Lower leg skin (tissue), 4 donors: ENCODE data around the gene TACR1. TPM values are rescaled to one million over a fixed set of nuclear protein-coding genes. Genes with fewer than 3 reads are reported as not detected.

ENCODE experiments used
- DNase-seq, 2 donors: peaks; one replicate each; pipeline ENCODE4 v3.0.0-alpha.2; 2019; ENCODE audit warnings: low spot score in 2 of 2
- H3K4me3 ChIP-seq: fragments of 200-600 bp; sonication (generic); 2 replicates; pipeline ENCODE4 v1.5.1; 2017; ENCODE audit warnings: mild to moderate bottlenecking, low read depth; ENCODE audit not compliant: poor library complexity, severe bottlenecking
- POLR2A ChIP-seq, 2 donors: fragments of 450-650 bp; IDR thresholded peaks; one replicate each; pipeline ENCODE4 v1.6.1; 2016 to 2017; ENCODE audit warnings: antibody characterized with exemption in 2 of 2, mild to moderate bottlenecking in 1 of 2, moderate library complexity in 1 of 2
- WGBS, 2 donors: methylation state at CpG; one replicate each; pipeline ENCODE4 v1.1.5; 2018; 5-methylcytosine and 5-hydroxymethylcytosine counted together
- intact Hi-C: fragments of 100-400 bp; cut with DNase I; formaldehyde crosslinking; loops from one replicate; pipeline ENCODE4 v1.15.0; 2023; ENCODE audit warnings: low total_unique reads
- total RNA-seq, 4 donors: library from RNA; depleted of rRNA; stranded (reverse); fragments of >200 nt; gene quantifications; one replicate each; pipeline ENCODE4 v1.1.0, GENCODE V29; 2016
- TF ChIP-seq, protein P1 (sequence below), 3 donors: fragments of 450-650 bp; IDR thresholded peaks; one replicate each; pipeline ENCODE4 v1.5.1; 2016; ENCODE audit warnings: antibody characterized with exemption in 3 of 3, mild to moderate bottlenecking in 3 of 3, moderate library complexity in 2 of 3

The TACR1 gene
- total RNA-seq, 4 donors from 2014 or later: 0.95 to 8.0 (median 2.7) TPM

DNA sequence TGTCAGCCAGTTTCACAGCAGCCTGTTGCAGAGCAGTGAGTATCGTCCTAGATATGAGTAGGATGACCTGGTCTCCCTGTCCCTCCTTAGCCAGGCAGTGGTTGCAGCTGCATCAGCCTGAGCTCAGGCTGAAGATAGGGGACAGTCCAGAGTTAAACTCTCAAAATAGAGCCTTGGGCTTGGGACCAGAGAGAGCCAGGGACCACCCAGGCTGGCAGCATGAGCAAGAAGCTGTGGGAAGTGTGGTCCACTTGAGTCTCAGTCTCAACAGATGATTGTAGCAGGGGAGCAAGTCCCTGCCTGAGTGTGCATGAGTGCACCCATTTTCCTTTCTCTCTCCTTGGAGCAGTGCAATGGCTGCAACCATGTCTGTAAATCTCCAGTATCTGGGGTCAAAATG, 38.0 kb upstream of the TACR1 start:
- DNase-seq: no peak
- TF ChIP-seq, protein P1, sequence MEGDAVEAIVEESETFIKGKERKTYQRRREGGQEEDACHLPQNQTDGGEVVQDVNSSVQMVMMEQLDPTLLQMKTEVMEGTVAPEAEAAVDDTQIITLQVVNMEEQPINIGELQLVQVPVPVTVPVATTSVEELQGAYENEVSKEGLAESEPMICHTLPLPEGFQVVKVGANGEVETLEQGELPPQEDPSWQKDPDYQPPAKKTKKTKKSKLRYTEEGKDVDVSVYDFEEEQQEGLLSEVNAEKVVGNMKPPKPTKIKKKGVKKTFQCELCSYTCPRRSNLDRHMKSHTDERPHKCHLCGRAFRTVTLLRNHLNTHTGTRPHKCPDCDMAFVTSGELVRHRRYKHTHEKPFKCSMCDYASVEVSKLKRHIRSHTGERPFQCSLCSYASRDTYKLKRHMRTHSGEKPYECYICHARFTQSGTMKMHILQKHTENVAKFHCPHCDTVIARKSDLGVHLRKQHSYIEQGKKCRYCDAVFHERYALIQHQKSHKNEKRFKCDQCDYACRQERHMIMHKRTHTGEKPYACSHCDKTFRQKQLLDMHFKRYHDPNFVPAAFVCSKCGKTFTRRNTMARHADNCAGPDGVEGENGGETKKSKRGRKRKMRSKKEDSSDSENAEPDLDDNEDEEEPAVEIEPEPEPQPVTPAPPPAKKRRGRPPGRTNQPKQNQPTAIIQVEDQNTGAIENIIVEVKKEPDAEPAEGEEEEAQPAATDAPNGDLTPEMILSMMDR (IDR thresholded peaks at IDR 0.05): no peak
- no peak for TF ChIP-seq POLR2A (IDR thresholded peaks at IDR 0.05)
- WGBS, 2 donors: 92 to 93% methylated on average over 1 of the region's 1 CpG

DNA sequence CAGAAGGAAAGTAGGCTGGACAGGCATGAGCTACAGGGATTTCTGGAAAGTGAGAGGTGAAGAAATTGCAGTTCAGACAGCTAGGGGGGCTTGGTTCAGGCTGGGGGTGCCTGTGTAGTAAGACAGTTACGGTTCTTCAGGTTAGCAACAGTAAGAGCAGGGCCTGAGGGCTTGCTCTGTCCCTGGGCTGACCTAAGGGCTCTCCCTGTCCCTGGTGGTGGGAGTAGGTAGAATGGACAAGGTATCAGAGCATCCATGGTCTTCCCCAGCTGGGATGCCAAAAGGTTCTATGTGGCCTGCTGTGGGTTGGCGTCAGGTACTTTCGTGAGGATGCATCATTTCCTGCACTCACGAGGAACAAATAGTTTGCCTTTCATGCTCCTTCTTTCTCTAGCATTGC, 34.6 kb upstream of the TACR1 start:
- no peak for DNase-seq
- intact Hi-C loops: no loop called here
- TF ChIP-seq, protein P1 (IDR thresholded peaks at IDR 0.05): no peak
- no peak overlapping the region for H3K4me3 ChIP-seq
- 88 to 97% methylated on average over 4 of the region's 4 CpGs for WGBS, 2 donors

More for the DNA sequence above, 38.0 kb upstream of the TACR1 start:
- intact Hi-C loops: no loop called here
- no peak overlapping the region for H3K4me3 ChIP-seq

DNA sequence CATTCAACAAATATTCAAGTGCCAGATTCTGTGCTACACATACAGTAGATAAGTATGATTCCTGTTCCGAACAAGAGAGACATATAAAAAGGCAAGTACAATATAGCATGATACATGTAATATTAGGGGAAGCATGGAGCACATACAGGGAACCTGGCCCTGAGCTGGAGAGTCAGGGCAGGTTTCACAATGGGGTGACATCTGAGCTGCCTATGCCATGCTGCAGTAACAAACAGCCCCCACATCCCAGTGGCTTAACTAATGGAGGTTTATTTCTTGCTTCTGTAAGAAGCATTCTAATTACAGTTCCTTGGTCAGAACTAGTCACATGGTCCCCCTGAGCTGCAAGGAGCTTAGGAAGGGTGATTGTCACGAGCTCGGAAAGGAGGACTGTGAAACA, 27.3 kb upstream of the TACR1 start:
- WGBS, 2 donors: 90 to 94% methylated on average over 3 of the region's 3 CpGs
- intact Hi-C loops: no loop called here
- no peak for TF ChIP-seq POLR2A (IDR thresholded peaks at IDR 0.05)
- TF ChIP-seq, protein P1 (IDR thresholded peaks at IDR 0.05): no peak

DNA sequence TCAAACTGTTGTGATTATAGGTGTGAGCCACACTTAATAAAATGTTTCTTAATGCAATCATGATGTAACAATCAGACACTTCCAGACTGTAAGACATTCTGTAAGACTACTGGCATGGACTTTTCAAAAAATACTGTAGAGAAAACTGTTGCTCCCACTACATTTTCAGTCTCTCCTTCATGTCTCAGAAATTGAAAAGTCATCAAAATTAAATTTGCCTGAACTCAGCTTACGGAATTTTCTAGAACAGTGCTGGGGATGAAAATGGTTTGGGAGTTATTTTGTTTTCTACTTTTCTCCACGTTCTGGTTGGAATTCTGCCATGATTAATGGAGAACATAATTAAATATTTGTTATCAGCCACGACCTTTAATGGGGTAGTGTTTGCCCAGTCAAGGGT, 26.8 kb upstream of the TACR1 start:
- TF ChIP-seq, protein P1 (IDR thresholded peaks at IDR 0.05): no peak
- TF ChIP-seq POLR2A (IDR thresholded peaks at IDR 0.05): no peak
- no peak for DNase-seq
- H3K4me3 ChIP-seq: no peak overlapping the region
- intact Hi-C loops: no loop called here
- WGBS, 2 donors: 41 to 52% methylated on average over 3 of the region's 3 CpGs

More for the DNA sequence above, 27.3 kb upstream of the TACR1 start:
- DNase-seq: no peak
- no peak overlapping the region for H3K4me3 ChIP-seq

DNA sequence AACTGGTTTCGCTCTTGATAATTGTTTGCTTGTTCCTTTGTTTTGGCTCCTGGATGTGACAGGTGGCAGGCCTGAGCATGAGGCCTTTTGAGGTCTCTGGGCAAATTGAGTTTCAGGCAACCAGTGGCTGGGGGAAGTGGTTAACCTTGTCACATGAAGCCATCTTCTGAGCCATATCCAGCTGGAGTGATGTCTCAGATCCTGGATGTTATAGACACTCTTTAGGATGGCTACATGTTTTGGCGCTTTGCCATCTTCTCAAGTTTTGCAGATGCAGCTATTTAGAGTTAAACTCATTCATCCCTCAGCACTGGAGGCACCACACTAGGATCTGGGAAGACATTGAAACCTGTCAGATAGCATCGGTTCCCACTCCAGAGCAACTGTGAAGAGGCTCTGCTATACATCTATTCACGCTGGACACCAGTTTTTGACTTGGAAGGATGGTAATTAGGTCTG, 25.3 kb upstream of the TACR1 start:
- H3K4me3 ChIP-seq: no peak overlapping the region
- no peak for TF ChIP-seq POLR2A (IDR thresholded peaks at IDR 0.05)
- TF ChIP-seq, protein P1 (IDR thresholded peaks at IDR 0.05): no peak
- no peak for DNase-seq
- 67 to 72% methylated on average over 4 of the region's 4 CpGs for WGBS, 2 donors
- intact Hi-C loops: no loop called here

DNA sequence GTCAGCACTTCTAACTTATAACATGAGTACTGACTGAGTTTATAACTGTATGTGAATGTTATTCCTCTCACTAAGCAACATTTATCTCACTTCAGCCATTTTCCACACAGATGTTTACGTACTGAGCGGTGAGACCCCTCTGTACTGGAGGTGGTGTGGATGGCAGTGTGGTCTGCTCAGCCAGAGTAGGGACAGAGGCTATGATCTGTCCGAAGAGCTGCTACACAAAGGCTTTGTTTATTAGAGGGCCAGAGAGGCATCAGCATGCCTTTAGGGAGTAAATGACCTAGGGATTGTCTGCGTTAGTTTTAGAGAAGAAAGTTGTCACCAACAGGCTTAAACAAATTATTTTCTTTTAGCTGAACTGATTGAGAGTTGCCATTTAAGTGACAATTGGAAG, 23.2 kb upstream of the TACR1 start:
- no peak overlapping the region for H3K4me3 ChIP-seq
- no peak for TF ChIP-seq POLR2A (IDR thresholded peaks at IDR 0.05)
- TF ChIP-seq, protein P1 (IDR thresholded peaks at IDR 0.05): no peak
- DNase-seq: no peak
- intact Hi-C loops: no loop called here
- 76 to 82% methylated on average over 4 of the region's 4 CpGs for WGBS, 2 donors
